Tibial nerve (tissue), 3 donors: ENCODE measurements around the gene SH2D7.

ENCODE experiments used
- POLR2A ChIP-seq, 2 donors: fragments of 450-650 bp; IDR thresholded peaks; one replicate each; pipeline ENCODE4 v1.6.1; 2017; ENCODE audit warnings: antibody characterized with exemption in 2 of 2, mild to moderate bottlenecking in 2 of 2, moderate library complexity in 2 of 2
- TF ChIP-seq, protein P1 (sequence below), 5 experiments: fragments of 200-600 bp in 3 of 5; fragments of 450-650 bp in 2 of 5; sonication (generic) in 3 of 5; IDR thresholded peaks; one replicate each; pipeline ENCODE4 v1.5.1; 2016 to 2019; ENCODE audit warnings: antibody characterized with exemption in 5 of 5, mild to moderate bottlenecking in 3 of 5, moderate library complexity in 2 of 5

DNA sequence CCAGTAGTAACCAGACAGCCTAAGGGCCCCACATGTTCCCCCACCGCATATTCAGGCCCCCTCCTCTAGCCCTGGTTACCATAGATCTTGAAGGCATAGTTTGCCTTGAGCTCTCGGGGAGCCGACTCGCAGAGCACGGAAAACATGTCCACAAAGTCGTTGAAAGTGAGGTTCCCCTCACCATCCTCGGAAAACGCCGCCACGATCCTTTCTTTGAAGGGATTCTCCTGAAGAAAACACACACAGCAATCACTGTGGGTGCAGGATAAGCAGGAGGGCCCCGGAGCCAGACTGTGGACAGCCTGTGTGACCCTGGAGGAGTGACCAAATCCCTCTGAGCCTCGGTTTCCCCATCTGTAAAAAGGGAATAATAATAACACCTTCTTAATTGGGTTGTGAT, 16.8 kb downstream of the SH2D7 start:
- TF ChIP-seq POLR2A (IDR thresholded peaks at IDR 0.05), result no peak
- TF ChIP-seq, protein P1, sequence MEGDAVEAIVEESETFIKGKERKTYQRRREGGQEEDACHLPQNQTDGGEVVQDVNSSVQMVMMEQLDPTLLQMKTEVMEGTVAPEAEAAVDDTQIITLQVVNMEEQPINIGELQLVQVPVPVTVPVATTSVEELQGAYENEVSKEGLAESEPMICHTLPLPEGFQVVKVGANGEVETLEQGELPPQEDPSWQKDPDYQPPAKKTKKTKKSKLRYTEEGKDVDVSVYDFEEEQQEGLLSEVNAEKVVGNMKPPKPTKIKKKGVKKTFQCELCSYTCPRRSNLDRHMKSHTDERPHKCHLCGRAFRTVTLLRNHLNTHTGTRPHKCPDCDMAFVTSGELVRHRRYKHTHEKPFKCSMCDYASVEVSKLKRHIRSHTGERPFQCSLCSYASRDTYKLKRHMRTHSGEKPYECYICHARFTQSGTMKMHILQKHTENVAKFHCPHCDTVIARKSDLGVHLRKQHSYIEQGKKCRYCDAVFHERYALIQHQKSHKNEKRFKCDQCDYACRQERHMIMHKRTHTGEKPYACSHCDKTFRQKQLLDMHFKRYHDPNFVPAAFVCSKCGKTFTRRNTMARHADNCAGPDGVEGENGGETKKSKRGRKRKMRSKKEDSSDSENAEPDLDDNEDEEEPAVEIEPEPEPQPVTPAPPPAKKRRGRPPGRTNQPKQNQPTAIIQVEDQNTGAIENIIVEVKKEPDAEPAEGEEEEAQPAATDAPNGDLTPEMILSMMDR (IDR thresholded peaks at IDR 0.05), result no peak
